Right renal cortex interstitium (tissue), 3 donors: ENCODE measurements around the gene NPY. TPM values are rescaled to one million over a fixed set of nuclear protein-coding genes. Genes with fewer than 3 reads are reported as not detected.
"Not testable (repeated sequence)": the region's sequence is repeated elsewhere in the genome, so short reads cannot be mapped to it uniquely, and the experiment has no call there.

Source experiments
- DNase-seq, 3 donors: peaks; one replicate each; pipeline ENCODE4 v3.0.0-alpha.2; 2013; ENCODE audit warnings: low read depth in 3 of 3, low spot score in 2 of 3
- polyA plus RNA-seq, 3 donors: library from polyadenylated mRNA; unstranded; fragments of 120-200 nt; gene quantifications; one replicate each; pipeline ENCODE4 v1.2.1, GENCODE V29; 2013; ENCODE audit not compliant: insufficient read length in 3 of 3

The NPY gene
- polyA plus RNA-seq: under 1 TPM in 2 of 3 donors, not detected in 1; 0.50 to 0.55 TPM

DNA sequence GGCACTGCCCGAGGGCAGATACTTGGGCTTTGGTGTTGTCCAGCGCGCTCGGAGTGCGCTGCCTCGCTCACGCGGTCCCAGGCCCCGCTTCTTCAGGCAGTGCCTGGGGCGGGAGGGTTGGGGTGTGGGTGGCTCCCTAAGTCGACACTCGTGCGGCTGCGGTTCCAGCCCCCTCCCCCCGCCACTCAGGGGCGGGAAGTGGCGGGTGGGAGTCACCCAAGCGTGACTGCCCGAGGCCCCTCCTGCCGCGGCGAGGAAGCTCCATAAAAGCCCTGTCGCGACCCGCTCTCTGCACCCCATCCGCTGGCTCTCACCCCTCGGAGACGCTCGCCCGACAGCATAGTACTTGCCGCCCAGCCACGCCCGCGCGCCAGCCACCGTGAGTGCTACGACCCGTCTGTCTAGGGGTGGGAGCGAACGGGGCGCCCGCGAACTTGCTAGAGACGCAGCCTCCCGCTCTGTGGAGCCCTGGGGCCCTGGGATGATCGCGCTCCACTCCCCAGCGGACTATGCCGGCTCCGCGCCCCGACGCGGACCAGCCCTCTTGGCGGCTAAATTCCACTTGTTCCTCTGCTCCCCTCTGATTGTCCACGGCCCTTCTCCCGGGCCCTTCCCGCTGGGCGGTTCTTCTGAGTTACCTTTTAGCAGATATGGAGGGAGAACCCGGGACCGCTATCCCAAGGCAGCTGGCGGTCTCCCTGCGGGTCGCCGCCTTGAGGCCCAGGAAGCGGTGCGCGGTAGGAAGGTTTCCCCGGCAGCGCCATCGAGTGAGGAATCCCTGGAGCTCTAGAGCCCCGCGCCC lies at the start of gene NPY:
Gene NPY, plus strand, starts transcription at position 294 of the 802 bp plus-strand sequence. CDS start 1,051 bp downstream, outside the sequence.
- DNase-seq: no peak

DNA sequence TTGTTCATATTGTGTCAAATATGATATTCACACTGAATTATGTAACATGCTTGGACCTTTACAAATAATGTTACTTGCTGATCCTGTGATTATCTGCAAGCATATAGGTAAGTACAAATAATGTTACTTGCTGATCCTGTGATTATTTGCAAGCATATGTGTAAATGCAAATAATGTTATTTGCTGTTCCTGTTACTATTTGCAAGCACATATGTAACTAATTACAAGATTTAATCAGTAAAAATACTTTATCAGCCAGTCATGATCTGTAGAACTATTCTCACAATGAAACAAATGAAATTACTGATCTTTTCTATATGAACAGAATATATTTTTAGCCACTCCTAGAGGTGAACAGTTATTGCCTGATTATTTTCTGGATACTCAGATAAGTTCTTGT lies 44.7 kb upstream of the NPY start:
- DNase-seq: no peak

DNA sequence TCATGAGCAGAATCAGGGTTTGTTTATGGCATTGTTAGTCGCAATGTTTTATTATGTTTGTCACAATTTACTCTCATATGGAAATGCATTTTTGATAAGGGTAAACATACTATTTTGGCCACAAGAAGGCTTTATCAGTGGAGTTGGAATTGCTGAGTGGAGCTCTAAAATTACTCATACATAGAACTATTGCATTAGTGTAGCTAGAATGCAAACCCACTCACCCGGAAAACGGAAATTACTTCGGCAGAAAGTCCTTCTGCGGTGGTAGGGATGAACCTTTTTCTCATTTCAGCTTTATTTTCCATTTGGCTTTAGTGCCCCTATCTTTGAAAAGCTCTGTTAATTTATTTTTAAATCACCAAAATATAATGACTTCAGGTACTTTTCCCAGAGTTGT lies 42.8 kb upstream of the NPY start:
- no peak for DNase-seq

DNA sequence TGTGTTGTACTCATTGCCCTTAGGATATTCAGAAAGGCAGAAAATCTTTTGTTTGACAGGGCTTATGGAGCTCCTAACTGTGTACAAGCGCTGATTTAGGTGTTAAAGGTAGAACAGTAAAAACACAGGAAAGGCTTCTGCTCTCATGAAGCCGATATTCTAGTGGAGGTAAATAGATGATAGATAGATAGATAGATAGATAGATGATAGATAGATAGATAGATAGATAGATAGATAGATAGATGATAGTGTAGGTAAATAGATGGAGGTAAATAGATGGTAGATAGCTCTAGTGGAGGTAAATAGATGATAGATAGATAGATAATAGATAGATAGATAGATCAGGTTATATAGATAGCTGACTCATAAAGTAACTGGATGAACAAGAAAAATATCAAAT lies 39.4 kb upstream of the NPY start:
- no peak for DNase-seq

DNA sequence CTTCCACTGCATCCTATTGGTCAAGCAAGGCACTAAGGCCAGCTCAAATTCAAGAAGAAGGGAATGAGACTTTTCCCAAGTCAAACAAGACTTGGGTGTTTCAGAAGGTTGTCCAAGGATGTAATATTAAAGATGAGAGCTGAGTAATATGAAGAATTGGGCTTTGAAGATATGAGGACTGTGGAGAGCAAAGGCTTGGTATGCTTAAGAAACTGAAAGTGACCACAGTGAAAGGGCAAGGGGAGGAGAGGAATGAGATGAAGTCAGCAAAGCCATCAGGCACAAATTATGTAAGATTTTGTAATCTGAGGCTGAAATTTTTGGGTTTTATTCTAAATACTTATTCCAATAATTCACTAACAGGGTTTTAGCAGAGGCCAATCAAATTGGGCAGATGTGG lies 38.6 kb upstream of the NPY start:
- no peak for DNase-seq

DNA sequence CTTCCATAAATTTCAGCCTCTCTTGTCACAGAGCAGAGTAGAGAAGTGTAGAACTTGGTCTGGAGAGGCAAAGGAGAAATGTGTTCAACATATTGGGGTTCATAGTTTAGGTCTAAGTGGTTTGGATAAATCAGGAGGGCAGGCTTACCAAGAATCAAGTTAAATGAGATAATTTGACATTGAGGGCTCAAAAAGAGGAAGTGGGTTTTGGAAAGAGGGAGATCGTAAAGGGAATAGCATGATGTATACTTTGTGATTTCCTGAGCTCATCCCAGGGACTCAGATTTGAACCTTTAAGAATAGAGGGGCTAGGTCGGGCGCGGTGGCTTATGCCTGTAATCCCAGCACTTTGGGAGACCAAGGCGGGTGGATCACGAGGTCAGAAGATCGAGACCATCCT lies 34.7 kb upstream of the NPY start:
- no peak for DNase-seq

- no peak for DNase-seq
Measured at GRCh38 chr7:24251568-24251967, 32.4 kb upstream of the NPY start.

DNA sequence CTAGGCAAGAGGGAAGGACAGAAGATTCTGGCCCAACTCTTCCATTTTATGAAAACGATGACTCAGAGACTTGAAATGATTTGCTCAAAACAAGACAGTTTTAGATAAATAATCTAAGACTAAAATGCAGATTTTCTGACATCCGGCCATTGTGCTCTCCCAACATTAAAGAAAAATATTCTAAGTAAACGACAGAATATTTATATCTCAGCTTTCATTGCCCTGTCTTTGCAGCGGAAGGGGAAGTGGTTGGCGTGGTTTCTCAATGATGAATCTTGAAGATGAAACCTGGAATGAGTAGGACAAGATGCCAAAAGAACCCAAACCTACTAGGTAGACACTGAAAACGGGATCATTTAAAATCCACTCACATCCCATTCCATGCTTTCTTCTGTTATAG lies 28.9 kb upstream of the NPY start:
- DNase-seq: no peak

- DNase-seq: not testable (repeated sequence)
Measured at GRCh38 chr7:24258324-24258723, 25.7 kb upstream of the NPY start.

GRCh38 chr7:24271938-24272337 lies 12.1 kb upstream of the NPY start:
- DNase-seq: no peak

DNA sequence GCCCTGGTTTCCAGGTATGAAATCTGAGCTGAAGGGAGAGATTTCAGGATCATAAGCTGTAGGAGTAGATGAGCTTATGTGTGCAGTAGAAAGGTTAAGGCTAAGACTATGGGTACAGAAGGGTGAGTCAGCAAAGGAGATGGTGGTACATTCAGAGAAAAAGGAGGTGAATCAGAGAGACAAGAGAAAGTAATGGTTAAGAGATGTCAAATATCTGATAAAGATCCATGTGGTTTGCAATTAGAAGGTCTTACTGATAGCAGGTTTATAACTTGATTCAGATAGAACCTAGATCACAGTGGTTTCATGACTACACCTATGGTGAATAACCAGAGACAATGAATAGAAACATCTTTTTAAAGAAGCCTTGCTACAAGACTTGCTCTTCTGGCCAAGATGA lies 4.5 kb upstream of the NPY start:
- DNase-seq: no peak

DNA sequence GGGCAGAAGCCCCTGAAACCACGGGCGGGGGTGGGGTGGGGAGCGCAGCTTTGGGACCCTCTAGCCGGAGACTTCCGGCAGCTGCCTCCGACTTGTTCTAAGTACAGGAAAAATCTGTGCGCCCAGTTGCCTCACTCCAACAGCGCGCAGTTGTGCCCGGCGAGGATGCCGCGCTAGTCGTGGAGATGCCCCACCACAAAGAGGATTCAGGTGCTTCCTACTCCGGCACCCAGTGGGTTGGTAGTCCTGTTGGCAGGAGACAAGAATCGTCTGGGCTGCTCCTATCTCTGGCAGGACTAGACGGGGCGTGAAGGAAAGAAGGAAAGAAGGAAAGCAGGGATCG lies 465 bp upstream of the NPY start:
- no peak for DNase-seq

DNA sequence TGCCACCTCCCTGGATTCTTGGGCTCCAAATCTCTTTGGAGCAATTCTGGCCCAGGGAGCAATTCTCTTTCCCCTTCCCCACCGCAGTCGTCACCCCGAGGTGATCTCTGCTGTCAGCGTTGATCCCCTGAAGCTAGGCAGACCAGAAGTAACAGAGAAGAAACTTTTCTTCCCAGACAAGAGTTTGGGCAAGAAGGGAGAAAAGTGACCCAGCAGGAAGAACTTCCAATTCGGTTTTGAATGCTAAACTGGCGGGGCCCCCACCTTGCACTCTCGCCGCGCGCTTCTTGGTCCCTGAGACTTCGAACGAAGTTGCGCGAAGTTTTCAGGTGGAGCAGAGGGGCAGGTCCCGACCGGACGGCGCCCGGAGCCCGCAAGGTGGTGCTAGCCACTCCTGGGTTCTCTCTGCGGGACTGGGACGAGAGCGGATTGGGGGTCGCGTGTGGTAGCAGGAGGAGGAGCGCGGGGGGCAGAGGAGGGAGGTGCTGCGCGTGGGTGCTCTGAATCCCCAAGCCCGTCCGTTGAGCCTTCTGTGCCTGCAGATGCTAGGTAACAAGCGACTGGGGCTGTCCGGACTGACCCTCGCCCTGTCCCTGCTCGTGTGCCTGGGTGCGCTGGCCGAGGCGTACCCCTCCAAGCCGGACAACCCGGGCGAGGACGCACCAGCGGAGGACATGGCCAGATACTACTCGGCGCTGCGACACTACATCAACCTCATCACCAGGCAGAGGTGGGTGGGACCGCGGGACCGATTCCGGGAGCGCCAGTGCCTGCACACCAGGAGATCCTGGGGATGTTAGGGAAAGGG lies 913 bp downstream of the NPY start:
- DNase-seq: no peak

- DNase-seq: no peak
Measured at GRCh38 chr7:24290004-24290641, 6.1 kb downstream of the NPY start.

DNA sequence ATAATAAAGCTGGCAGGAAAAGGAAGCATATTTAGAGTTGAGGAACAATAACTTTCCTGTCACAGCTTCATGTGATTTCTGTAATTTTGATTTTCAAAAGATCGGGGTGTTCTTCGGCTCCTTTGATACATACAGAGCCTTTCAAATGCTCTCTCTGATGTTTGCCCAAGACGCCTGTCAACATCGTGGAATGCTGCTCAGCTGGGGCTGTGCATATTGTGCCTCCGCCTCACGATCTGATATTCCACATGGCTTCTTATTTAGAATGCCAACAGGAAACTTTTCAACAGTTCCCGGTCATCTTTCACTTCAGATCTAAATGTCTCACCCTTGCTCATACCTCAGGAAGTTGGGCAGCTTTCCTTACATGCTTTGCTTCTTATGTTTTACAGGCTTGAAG lies 7.3 kb downstream of the NPY start:
- DNase-seq: no peak

- no peak for DNase-seq
Measured at GRCh38 chr7:24297362-24297761, 13.4 kb downstream of the NPY start.

DNA sequence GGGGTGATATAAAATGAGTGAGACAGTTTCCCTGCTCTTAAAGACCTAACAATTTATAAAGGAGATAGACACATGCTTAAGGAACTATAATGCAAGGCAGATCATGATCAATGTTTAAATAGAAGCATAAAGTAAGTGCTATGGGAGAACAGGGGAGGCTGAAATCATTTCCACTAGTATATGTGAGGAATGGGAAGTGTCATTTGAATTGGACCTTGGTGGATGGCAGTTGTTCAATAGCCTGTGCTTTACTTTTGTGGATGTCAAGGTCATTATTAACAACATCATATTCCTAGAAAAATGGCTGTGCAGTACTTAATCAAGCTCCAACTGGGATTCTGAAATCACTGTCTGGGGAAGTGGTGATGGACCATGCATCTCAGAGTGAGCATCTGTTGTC lies 14.7 kb downstream of the NPY start:
- no peak for DNase-seq

GRCh38 chr7:24299192-24299591 lies 15.2 kb downstream of the NPY start:
- DNase-seq: no peak

DNA sequence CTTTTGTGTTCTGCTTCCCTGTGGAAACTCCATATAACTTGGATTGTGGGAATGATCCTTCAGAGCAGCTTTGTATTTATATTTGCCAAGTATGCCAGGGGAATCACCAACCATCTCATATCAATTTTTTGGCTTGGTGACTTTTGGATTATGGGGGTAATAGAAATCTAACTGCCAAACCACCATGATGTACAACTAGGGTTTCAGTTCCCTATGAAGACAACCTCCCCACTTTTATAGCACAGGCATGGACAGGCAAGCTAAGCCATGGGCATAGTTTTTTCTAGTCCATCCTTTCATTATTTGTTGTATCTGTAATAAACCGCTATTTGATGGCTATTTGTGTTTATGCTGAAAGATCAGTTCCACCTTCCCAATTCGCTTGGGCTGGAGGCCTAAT lies 17.7 kb downstream of the NPY start:
- no peak for DNase-seq

DNA sequence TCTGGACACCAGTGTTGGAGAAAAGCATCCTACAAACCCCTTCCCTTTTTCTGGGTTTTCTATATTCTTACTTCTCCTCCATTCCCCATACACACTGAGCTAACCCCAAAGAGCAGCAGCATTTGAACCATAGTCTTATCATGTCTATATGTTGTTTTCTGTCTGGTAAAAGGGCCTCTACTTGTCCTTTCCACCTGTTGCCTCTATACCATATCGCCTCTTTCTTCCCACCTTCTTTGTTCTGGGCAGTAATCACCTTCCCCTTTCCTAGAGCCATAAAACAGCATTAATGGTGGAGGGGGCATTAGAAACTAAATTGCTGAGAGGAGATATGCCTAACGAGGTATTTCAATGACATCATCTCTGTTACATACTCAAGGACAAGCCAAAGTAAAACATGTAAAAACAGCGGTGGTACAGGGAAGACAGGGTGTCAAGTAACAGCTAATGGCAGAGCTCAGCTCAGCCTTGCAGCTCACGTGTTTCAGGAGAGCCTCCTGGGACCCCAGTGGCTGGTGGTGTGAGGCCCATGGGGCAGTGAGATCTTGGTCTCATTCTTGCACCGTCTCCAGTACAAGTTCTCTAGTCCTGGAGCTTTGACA lies 20.6 kb downstream of the NPY start:
- no peak for DNase-seq

GRCh38 chr7:24307326-24307725 lies 23.3 kb downstream of the NPY start:
- no peak for DNase-seq
